K562 (cell line): ENCODE data around the gene LY6G6F. TPM values are rescaled to one million over a fixed set of nuclear protein-coding genes. Genes with fewer than 3 reads are reported as not detected.

Experiments used
- ARID1B ChIP-seq: fragments of 450-650 bp; IDR thresholded peaks from 2 replicates; pipeline ENCODE4 v1.6.1; 2016; ENCODE audit warnings: antibody characterized with exemption, mild to moderate bottlenecking, inconsistent platforms
- E2F1 ChIP-seq: sonication (generic); formaldehyde crosslinking; IDR thresholded peaks from 2 replicates; pipeline ENCODE4 v1.8.1; 2023; ENCODE audit warnings: mild to moderate bottlenecking, missing genetic modification reagents, moderate library complexity
- EHMT2 ChIP-seq: fragments of 450-650 bp; IDR thresholded peaks from 2 replicates; pipeline ENCODE4 v1.6.1; 2018; ENCODE audit warnings: antibody characterized with exemption
- FOXA3 ChIP-seq, 2 experiments: fragments of 450-650 bp in 1 of 2; sonication (generic) in 1 of 2; formaldehyde crosslinking; IDR thresholded peaks in 1 of 2; conservative IDR thresholded peaks in 1 of 2; 2 replicates each; pipeline versions ENCODE4 v1.4.0 to v1.8.0; 2020 to 2022; ENCODE audit warnings: mild to moderate bottlenecking in 2 of 2, missing genetic modification reagents in 1 of 2
- FOXO4 ChIP-seq: fragments of 450-650 bp; formaldehyde crosslinking; IDR thresholded peaks from 2 replicates; pipeline ENCODE4 v1.4.0; 2020; ENCODE audit warnings: mild to moderate bottlenecking, moderate library complexity
- FOXP4 ChIP-seq: sonication (generic); formaldehyde crosslinking; IDR thresholded peaks from 2 replicates; pipeline ENCODE4 v1.8.0; 2022; ENCODE audit warnings: mild to moderate bottlenecking, missing genetic modification reagents, borderline replicate concordance
- HDAC2 ChIP-seq: fragments of 450-650 bp; IDR thresholded peaks from 2 replicates; pipeline ENCODE4 v1.6.1; 2016; ENCODE audit warnings: mild to moderate bottlenecking
- HOMEZ ChIP-seq: fragments of 250-450 bp; sonication (Bioruptor Pico); IDR thresholded peaks from 2 replicates; pipeline ENCODE4 v1.4.0; 2020; ENCODE audit warnings: mild to moderate bottlenecking, moderate library complexity
- IRF1 ChIP-seq: sonication (generic); formaldehyde crosslinking; IDR thresholded peaks from 2 replicates; pipeline ENCODE4 v1.8.0; 2022; ENCODE audit warnings: missing genetic modification reagents, mild to moderate bottlenecking, borderline replicate concordance
- MIER1 ChIP-seq: fragments of 450-650 bp; IDR thresholded peaks from 2 replicates; pipeline ENCODE4 v1.6.1; 2016; ENCODE audit warnings: antibody characterized with exemption, mild to moderate bottlenecking, low read depth
- STAT6 ChIP-seq: sonication (generic); formaldehyde crosslinking; IDR thresholded peaks from 2 replicates; pipeline ENCODE4 v1.8.1; 2023; ENCODE audit warnings: mild to moderate bottlenecking, missing genetic modification reagents
- TCFL5 ChIP-seq: fragments of 250-450 bp; sonication (Bioruptor Pico); conservative IDR thresholded peaks from 2 replicates; pipeline ENCODE4 v1.6.1; 2021; ENCODE audit warnings: mild to moderate bottlenecking, moderate library complexity, matching md5 sums
- ZFP30 ChIP-seq: fragments of 250-450 bp; sonication (Bioruptor Pico); IDR thresholded peaks from 2 replicates; pipeline ENCODE4 v1.8.0; 2022; ENCODE audit warnings: moderate library complexity, mild to moderate bottlenecking, inconsistent platforms, borderline replicate concordance
- ZNF165 ChIP-seq: fragments of 250-450 bp; sonication (Bioruptor Pico); IDR thresholded peaks from 2 replicates; pipeline ENCODE4 v1.4.0; 2020; ENCODE audit warnings: borderline replicate concordance
- ZNF445 ChIP-seq: fragments of 250-450 bp; sonication (Bioruptor Pico); IDR thresholded peaks from 2 replicates; pipeline ENCODE4 v1.4.0; 2020; ENCODE audit warnings: low read depth, mild to moderate bottlenecking, moderate library complexity
- ZNF707 ChIP-seq: fragments of 250-450 bp; sonication (Bioruptor Pico); conservative IDR thresholded peaks from 2 replicates; pipeline ENCODE4 v1.8.0; 2022; ENCODE audit warnings: inconsistent platforms, mild to moderate bottlenecking, moderate library complexity
- polyA plus RNA-seq, 8 experiments: library from polyadenylated mRNA; depleted of rRNA in 4 of 8; stranded (reverse) in 5 of 8; unstranded in 3 of 8; fragments of >200 nt; fragmentation: Nextera tagmentation in 2 of 8; fragmentation: Illumina TruSeq in 1 of 8; extraction: Ambion mirVana in 2 of 8; extraction: Trizol in 1 of 8; gene quantifications; 2 replicates each; pipeline versions ENCODE4 v1.2.1 to v1.2.3, GENCODE V29; 2011 to 2014; ENCODE audit warnings: inconsistent platforms in 1 of 8, missing spikeins in 1 of 8
- total RNA-seq, 7 experiments: library from RNA; depleted of rRNA in 6 of 7; stranded (reverse); fragments of >200 nt in 6 of 7; fragmentation: Illumina TruSeq in 2 of 7; extraction: Trizol in 2 of 7; gene quantifications; 2 replicates each; pipeline versions ENCODE4 v1.2.1 to v1.2.3, GENCODE V29; 2011 to 2021; ENCODE audit warnings: low replicate concordance in 1 of 7

Gene LY6G6F
- total and polyA plus RNA-seq, 9 of the 15 experiments (the other 6 are each of a cell fraction or from before 2014, with no cell fraction given) = 0.14 to 0.50 (median 0.28) TPM; not detected in 2

GRCh38 chr6:31659649-31660380, 46.9 kb upstream of the LY6G6F start (continued):
- TF ChIP-seq HOMEZ (CRISPR knock-in tag) = 0 out of 2 replicates have a peak, but pooled peaks have one; percentile 74
- no peak for TF ChIP-seq ARID1B
- peak; percentile 95 for TF ChIP-seq EHMT2
- TF ChIP-seq MIER1 = peak; percentile 91
- TF ChIP-seq ZNF707 (CRISPR knock-in tag) = peak; percentile 23; the same call in 1 of the 2 replicates
- TF ChIP-seq ZNF445 (CRISPR knock-in tag) = no peak
- TF ChIP-seq STAT6 (CRISPR knock-in tag) = peak; percentile 10; the same call in 1 of the 2 replicates
- peak; percentile 71 for TF ChIP-seq HDAC2
- TF ChIP-seq ZFP30 (CRISPR knock-in tag) = peak; percentile 76; the same call in 1 of the 2 replicates
- TF ChIP-seq IRF1 (CRISPR knock-in tag) = 0 out of 2 replicates have a peak, but pooled peaks have one; percentile 40
- TF ChIP-seq FOXP4 = no peak
- TF ChIP-seq TCFL5 = 0 out of 2 replicates have a peak, but pooled peaks have one; percentile 3
- TF ChIP-seq FOXO4 (CRISPR knock-in tag) = 0 out of 2 replicates have a peak, but pooled peaks have one; percentile 7
- TF ChIP-seq FOXA3 (CRISPR knock-in tag; conservative IDR thresholded peaks at IDR 0.05 in 1 of 2, IDR thresholded peaks at IDR 0.05 in 1 of 2) = peak in 1 of 2 experiments; percentile 36; a peak in 1 of 4 replicates
- TF ChIP-seq E2F1 (CRISPR knock-in tag) = peak; percentile 53; the same call in 1 of the 2 replicates
- TF ChIP-seq ZNF165 (CRISPR knock-in tag) = peak; percentile 90
